Esophagus squamous epithelium (tissue), 4 donors: ENCODE results near the gene VSTM2A.

ENCODE experiments used
- CTCF ChIP-seq, 6 experiments: fragments of 450-650 bp in 4 of 6; fragments of 200-600 bp in 2 of 6; sonication (generic) in 2 of 6; IDR thresholded peaks; one replicate each; pipeline ENCODE4 v1.5.1; 2016 to 2019; ENCODE audit warnings: antibody characterized with exemption in 6 of 6, mild to moderate bottlenecking in 4 of 6, moderate library complexity in 4 of 6
- POLR2A ChIP-seq, 4 donors: fragments of 450-650 bp; IDR thresholded peaks; one replicate each; pipeline ENCODE4 v1.6.1; 2017; ENCODE audit warnings: antibody characterized with exemption in 4 of 4, mild to moderate bottlenecking in 4 of 4, moderate library complexity in 3 of 4

GRCh38 chr7:54550471-54550870 lies 8.3 kb downstream of the VSTM2A start:
- no peak for TF ChIP-seq CTCF (IDR thresholded peaks at IDR 0.05)
- TF ChIP-seq POLR2A (IDR thresholded peaks at IDR 0.05) = no peak
